Astrocyte of the cerebellum (primary cell): ENCODE data around the gene CLASP2.
"Not testable (repeated sequence)": the region's sequence is repeated elsewhere in the genome, so short reads cannot be mapped to it uniquely, and the experiment has no call there.

Experiments
- DNase-seq: peaks from one replicate; pipeline ENCODE4 v3.0.0-alpha.2; 2011; ENCODE audit warnings: low read depth
- H3K4me3 ChIP-seq: 2 replicates; pipeline ENCODE4 v1.5.1; 2011; ENCODE audit warnings: mild to moderate bottlenecking, low read depth, low read length, moderate library complexity
- CTCF ChIP-seq: IDR thresholded peaks from 2 replicates; pipeline ENCODE4 v1.5.1; 2012; ENCODE audit warnings: low read length, low read depth, moderate library complexity, mild to moderate bottlenecking; ENCODE audit errors: missing control alignments
- in situ Hi-C: cut with HindIII; loops from 2 replicates; pipeline ENCODE4 v1.10.0; 2017; ENCODE audit warnings: low sequenced_read_pairs

Gene CLASP2

GRCh38 chr3:33717866-33718594 is at the start of gene CLASP2:
CLASP2 (minus strand) TSS chr3:33718254; CDS start chr3:33718002, 252 bp downstream.
- in situ Hi-C loops: no loop called here

GRCh38 chr3:33758864-33759263 is 40.8 kb upstream of the CLASP2 start:
- TF ChIP-seq CTCF: no peak
- in situ Hi-C loops: no loop called here
- no peak for DNase-seq
- H3K4me3 ChIP-seq: no peak overlapping the region

More at GRCh38 chr3:33717866-33718594, at the start of gene CLASP2:
- no peak for TF ChIP-seq CTCF
- peak within 1 kb of the TSS; percentile 64 for H3K4me3 ChIP-seq
- peak; percentile 53 for DNase-seq

- TF ChIP-seq CTCF: no peak
- H3K4me3 ChIP-seq: no peak overlapping the region
- no peak for DNase-seq
- in situ Hi-C loops: no loop called here
Observed at GRCh38 chr3:33758281-33758680, 40.2 kb upstream of the CLASP2 start.

- H3K4me3 ChIP-seq, DNase-seq, in situ Hi-C loops: not testable (repeated sequence)
Observed at GRCh38 chr3:33754391-33754790, 36.3 kb upstream of the CLASP2 start.

- DNase-seq: no peak
- in situ Hi-C loops: no loop called here
Observed at GRCh38 chr3:33751336-33751735, 33.3 kb upstream of the CLASP2 start.

GRCh38 chr3:33750211-33750548 is 32.1 kb upstream of the CLASP2 start:
- in situ Hi-C loops: no loop called here
- no peak overlapping the region for H3K4me3 ChIP-seq
- no peak for TF ChIP-seq CTCF
- DNase-seq: no peak

More at GRCh38 chr3:33751336-33751735, 33.3 kb upstream of the CLASP2 start:
- no peak for TF ChIP-seq CTCF
- no peak overlapping the region for H3K4me3 ChIP-seq

GRCh38 chr3:33749546-33750210 is 31.6 kb upstream of the CLASP2 start:
- no peak overlapping the region for H3K4me3 ChIP-seq
- in situ Hi-C loops: no loop called here
- TF ChIP-seq CTCF: no peak
- DNase-seq: no peak
